Measurements from ENCODE around the gene MEPCE. TPM values are rescaled to one million over a fixed set of nuclear protein-coding genes. Genes with fewer than 3 reads are reported as not detected.

Gene MEPCE
- total RNA-seq, 1 donor from 2014 or later = 48.3 TPM

DNA sequence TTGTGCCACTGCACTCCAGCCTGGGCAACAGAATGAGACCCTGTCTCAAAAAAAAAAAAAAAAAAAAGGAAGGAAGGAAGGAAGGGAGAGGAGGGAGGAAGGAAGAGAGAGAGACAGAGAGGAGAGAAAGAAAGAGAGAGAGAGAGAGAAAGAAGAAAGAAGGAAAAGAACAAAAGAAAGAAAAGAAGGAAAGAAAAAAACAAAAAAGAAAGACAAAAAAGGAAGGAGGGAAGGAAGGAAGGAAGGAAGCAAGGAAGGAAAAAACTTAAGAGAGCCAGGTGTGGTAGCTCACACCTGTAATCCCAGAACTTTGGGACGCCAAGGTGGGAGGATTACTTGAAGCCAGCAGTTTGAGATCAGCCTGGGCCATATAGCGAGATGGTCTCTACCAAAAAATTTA is 35.2 kb downstream of the MEPCE start:
- no peak for DNase-seq (ENCODE audit: low read depth, low spot score)

DNA sequence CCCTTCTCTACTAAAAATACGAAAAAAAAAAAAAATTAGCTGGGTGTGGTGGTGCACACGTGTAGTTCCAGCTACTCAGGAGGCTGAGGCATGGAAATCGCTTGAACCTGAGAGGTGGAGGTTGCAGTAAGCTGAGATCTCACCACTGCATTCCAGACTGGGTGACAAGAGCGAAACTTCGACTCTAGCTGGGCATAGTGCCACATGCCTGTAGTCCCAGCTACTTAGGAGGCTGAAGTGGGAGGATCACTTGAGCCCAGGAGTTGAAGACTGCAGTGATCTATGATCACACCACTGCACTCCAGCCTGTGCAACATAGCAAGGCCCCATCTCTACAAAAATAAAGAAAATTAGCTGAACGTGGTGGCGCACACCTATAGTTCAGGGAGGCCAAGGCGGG is 35.7 kb downstream of the MEPCE start:
- no peak for DNase-seq (ENCODE audit: low read depth, low spot score)

DNA sequence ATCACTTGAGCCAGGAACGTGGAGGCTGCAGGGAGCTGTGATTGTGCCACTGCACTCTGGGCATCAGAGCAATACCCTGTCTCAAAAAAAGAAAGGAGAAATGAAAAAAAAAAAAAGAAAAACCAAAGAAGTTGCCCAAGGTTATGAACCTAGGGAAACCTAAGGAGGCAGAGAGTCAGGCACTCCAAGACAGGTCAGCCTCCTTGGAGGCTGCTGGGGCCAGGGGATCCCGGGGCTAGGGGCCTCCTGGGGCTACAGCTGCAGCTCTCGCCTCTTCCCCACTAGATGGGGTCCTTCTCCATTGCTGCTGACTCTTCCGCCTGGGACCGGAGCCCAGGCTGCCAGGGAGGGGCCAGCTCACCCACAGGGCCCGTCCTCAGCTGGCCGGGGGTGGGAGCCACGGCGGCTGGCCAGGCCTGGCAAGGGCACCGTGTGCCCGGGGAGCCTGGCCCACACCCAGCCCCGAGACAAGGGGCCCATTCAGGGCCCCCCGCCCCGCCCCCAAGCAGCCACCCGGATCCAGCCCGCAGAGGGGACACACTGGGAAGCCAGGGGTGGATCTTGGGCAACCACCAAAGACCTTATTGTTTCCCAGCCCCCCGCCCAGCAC is 36.2 kb downstream of the MEPCE start:
- DNase-seq (ENCODE audit: low read depth, low spot score) = no peak

GRCh38 chr7:100466653-100467605 is 37.3 kb downstream of the MEPCE start:
- DNase-seq (ENCODE audit: low read depth, low spot score) = no peak

DNA sequence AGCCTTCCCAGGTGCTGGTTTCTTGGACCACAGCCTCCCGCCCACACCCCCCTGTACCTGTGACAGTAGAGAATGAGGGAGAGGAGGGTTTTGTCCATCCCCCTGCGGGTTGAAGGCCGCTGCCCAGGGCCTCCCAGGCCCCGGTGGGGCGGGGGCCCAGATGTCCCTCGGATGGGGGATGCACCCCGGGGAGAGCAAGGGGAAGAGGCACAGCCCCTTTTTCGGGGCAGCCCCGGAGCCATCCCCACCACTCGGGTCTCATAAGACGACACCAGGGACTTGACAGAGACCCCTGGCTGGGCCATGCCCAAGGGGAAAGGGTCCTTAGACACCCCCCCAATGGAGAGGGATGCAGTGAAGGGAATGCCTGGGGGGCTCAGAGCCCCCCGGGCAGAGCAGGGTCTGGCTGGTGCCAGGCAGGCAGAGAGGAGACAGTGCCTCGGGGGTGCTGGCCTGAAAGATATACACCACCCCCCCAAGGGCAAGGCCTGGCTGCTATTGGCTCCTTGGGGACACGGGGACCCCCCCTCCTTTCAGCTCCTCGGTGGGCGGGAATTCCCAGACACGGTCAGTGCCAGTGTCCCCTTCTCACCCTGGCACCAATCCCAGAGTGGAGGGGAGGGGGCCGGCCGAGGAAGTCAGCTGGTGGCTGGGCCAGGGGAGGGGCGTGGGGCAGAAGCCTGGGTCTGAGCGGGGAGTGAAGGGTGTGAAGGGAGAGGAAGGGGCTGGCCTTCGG is 38.2 kb downstream of the MEPCE start:
- DNase-seq (ENCODE audit: low read depth, low spot score) = no peak

GRCh38 chr7:100469227-100470044 is 39.8 kb downstream of the MEPCE start:
- DNase-seq (ENCODE audit: low read depth, low spot score) = peak; percentile 33

DNA sequence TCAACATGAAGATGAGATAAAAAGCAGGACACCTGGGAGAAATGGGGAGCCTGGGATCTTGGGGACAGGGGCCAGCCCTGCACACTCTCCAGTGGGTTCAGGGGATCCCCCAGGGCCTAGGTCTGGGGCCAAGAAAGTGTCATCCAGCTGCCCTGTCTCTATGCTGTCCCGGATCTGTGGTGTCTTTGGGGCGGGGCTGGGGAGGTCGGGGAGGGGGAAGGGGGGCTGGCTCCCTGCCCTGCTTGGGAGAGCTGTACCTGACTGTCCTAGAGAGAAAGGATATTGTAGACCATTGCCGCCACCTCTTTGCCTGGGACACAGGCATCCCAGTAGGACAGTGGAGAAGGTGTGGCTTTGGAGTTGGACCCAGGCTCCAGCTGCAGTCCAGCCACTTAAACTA is 41.4 kb downstream of the MEPCE start:
- no peak for DNase-seq (ENCODE audit: low read depth, low spot score)

DNA sequence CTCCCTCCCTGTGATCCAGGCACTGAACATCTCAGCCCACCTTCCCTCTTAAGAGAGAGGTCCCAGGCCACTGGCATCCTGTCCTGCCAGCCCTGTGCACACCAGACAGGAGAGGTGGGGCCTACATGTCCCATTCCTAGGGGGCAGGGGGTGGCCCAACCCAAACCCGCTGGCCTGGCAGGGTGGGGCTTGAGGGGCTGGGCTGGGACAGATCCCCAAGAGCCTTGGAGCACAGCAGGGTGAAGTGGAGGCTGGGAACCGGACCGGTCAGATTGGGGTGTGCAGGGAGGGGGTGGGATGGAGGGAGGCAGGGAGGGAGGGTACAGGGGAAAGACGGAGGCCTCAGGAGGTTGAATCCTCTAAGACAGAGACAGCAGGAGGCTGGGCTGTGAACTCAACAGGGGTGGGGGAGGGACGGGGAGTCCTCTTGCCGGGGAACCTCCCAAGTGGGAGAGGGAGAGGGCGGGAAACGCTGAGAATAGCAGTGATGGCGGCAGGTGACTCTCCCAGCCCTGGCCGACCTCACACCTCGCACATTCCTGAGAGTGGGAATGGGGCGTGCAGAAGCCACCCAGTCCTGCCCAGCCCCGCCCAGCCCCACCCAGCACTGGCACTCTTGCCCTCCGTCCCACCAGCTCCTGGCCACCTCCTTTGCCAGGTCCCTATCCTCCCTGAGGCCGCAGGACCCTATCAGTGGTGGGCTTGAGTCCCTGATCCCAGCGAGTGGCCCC is 42.7 kb downstream of the MEPCE start:
- DNase-seq (ENCODE audit: low read depth, low spot score) = no peak

DNA sequence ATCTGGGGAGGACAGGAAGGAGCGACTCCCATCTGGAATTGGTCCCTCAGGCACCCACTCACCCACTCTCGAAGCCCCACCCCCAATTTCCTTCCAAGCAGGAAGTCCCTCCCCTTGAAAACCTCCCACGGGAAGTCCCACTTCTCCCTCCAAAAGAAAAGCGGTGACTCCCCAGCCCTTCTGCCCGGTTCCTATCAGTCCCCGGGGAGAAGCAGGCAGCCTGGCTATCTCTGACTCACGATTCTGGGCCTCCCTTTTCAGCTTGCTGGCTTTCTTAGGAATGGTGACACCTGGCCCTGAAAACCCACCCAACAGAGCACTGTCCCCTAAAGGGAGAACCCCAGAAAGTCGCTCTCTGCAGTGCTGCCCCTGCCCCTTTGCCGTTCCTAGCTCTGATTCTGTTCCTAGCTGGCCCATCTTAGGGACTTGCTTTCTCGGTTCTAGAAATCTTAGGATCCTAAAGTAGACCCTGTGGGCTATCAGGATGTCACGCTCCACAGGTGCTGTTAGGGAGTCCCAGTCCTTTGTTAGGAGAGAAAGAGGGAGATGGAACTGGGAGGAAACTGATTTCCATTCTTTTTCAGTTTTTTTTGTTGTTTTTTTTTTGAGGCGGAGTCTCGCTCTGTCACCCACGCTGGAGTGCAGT is 43.3 kb downstream of the MEPCE start:
- no peak for DNase-seq (ENCODE audit: low read depth, low spot score)

DNA sequence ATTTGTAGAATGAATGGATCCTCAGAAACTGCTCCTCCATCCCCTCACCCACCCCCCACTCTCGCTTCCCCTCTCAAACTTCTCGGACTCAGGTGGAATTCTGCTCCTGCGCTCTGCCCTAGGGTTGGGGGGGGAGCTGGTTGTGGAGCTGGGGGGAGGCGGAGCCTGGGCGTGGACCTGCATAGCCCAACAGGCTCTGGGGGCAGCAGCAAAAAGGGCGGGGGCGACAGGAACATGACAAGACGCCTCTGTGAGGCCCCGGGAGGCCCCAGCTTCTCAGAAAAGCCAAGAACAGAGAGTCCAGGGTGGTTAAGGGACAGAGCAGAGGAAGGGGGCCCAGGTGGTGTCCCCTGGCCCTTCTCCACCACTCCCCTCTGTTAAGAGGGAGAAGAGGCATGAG is 45.9 kb downstream of the MEPCE start:
- no peak for DNase-seq (ENCODE audit: low read depth, low spot score)

- DNase-seq (ENCODE audit: low read depth, low spot score) = no peak
These were observed 46.6 kb downstream of the MEPCE start for GRCh38 chr7:100476101-100476780.

DNA sequence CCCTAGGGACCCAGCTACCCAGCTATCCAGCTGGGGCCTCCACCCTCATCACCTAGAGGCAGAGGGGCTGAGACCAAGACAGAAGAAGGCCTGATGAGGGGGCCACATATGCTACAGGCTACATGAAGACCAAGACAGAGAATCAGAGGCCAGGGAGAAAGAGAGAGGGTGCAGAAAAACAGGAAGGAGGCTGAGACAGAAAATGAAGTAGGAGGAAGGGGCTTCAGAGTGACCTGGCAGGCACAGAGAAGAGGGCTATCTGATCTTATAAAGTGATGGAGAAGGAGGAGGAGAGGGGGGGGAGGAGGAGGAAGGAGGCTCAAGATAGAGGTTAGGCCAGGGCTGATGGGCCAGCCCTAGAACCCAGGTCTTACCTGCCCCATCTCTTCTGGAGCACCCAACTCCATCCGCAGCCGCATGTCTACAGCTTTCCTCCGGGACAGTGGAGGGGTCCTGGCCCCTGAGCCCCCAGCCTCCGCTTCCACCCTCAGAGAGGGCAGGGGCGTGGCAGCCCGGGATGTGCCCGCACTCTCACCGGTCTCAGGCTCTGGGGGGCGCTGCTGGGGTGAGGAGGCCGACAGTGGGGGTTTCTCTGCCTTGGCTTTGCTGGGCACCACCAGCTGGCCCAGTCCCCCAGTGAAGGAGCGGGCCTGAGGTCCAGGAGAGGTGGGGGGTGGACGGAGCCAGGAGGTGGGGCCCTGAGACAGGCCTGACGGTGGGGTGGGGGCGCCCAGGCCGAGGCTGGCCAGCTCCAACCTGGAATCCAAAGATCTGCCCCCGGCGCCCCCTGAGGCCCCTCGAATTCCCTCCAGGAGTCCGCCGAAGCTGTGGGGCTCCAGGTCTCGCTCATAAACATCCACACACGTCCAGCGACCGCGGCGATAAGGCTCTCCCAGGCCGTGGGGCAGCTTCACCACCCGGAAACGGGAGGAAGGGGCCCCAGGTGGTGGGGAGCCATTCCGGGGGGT is 47.6 kb downstream of the MEPCE start:
- no peak for DNase-seq (ENCODE audit: low read depth, low spot score)

GRCh38 chr7:100477871-100478267 is 48.2 kb downstream of the MEPCE start:
- no peak for DNase-seq (ENCODE audit: low read depth, low spot score)

DNA sequence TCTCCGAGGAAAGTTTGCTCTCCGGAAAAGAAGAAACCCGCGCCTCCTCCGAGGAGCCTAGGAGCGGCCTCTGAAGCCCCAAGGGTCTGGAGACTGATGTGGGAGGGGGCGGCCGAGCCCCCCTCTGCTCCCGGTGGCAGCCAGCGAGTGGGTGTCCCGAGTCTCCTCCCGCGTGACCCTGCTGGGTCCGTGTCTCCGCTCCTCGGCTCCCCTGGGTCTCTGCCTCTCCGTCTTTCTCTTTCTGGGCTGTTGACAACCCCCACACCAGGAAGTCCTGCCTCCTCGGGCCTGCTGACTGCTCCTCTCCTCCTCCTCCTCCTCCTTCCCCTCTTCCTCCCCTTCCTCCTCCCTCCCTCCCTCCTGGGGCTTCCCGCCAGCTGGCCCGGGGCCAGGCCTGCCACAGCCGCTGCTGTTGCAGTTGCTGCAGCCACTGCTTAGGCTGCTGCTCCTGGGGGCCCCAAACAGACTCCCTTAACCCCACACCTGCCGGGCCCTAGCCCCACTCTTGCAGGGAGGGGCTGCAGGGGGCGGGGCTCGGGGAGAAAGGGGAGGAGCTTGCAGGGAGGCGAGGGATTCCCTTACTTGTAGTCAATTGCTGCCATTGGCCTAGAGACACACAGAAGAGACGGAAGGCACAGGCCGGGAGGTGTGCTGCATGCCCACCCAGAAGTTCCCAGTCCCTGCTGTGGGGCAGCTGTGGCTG is 49.5 kb downstream of the MEPCE start, which contains the start of gene TSC22D4:
Gene TSC22D4 (minus strand): TSS at position 257 of the 703 bp plus-strand sequence. CDS start 1,176 bp downstream, outside the sequence.
- DNase-seq (ENCODE audit: low read depth, low spot score) = peak; percentile 78

- no peak for DNase-seq (ENCODE audit: low read depth, low spot score)
These were observed 51.8 kb downstream of the MEPCE start for GRCh38 chr7:100481466-100481865.

- no peak for DNase-seq (ENCODE audit: low read depth, low spot score)
These were observed 53.1 kb downstream of the MEPCE start for GRCh38 chr7:100482728-100483089.

DNA sequence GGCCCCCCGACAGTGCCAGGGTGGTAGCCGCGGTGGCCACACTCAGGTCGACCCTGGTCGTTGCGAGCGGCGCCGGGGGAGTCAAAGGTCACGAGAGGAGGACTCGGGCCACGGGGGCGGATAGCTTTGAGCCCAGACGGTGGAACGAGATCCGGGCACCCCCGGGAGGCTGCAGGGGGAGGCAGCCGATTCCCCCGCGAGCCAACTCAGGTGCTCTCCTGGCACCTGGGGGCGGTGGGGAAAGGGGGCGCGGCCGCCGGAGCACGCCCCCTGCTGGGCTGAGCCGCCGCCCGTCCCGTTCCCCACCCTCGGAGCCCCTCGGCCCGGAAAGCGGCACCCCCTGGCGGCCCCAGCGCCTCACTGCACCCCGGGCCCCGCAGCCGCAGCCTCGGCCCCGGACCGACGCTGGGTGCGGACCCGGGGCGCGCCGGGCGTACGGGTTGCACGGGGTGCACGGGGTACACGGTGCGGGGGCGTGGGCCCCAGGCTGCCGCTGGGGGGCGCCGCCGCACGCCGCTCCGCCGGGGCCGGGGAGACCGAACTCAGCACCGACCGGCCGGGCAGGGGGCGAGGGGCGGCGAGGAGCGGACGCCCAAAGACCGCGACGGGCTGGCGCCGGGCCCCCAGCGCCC is 53.6 kb downstream of the MEPCE start:
- DNase-seq (ENCODE audit: low read depth, low spot score) = no peak
